HG03378 (cell line): ENCODE results near the gene CEP128.

Experiments
- ATAC-seq: cut with Tn5 transposase; IDR thresholded peaks from one replicate; pipeline ENCODE4 v1.9.1; 2021; ENCODE audit warnings: mild to moderate bottlenecking, moderate library complexity; ENCODE audit not compliant: unreplicated experiment

CEP128 gene

GRCh38 chr14:80695869-80696268, 245.7 kb downstream of the CEP128 start:
- ATAC-seq = no peak

DNA sequence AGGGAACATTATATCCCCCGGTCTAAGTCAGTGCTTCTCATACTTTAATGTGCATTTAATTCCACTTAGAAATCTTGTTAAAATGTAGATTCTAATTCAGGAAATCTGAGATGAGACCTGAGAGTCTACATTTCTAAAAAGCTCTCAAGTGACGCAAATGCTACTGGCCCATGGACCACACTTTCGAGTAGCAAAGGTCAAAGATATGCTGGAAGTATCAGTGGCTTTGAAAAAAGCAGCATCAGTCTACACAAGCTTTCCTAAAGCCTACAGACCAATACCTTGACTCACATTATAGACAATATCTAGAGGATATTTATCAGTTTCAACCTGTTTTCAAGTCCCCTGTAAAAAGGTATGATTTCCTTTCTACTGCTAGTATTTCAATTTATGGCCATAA, 248.6 kb downstream of the CEP128 start:
- ATAC-seq = no peak

GRCh38 chr14:80681651-80682050, 259.9 kb downstream of the CEP128 start:
- ATAC-seq = no peak

- ATAC-seq = no peak
Measured at GRCh38 chr14:80679273-80679672, 262.3 kb downstream of the CEP128 start.

GRCh38 chr14:80678436-80678835, 263.1 kb downstream of the CEP128 start:
- no peak for ATAC-seq

GRCh38 chr14:80669426-80669825, 272.1 kb downstream of the CEP128 start:
- no peak for ATAC-seq

- no peak for ATAC-seq
Measured at GRCh38 chr14:80664576-80664975, 277.0 kb downstream of the CEP128 start.

- no peak for ATAC-seq
Measured at GRCh38 chr14:80663541-80663940, 278.0 kb downstream of the CEP128 start.

- no peak for ATAC-seq
Measured at GRCh38 chr14:80659783-80660182, 281.8 kb downstream of the CEP128 start.

- ATAC-seq = no peak
Measured at GRCh38 chr14:80658733-80659132, 282.8 kb downstream of the CEP128 start.

DNA sequence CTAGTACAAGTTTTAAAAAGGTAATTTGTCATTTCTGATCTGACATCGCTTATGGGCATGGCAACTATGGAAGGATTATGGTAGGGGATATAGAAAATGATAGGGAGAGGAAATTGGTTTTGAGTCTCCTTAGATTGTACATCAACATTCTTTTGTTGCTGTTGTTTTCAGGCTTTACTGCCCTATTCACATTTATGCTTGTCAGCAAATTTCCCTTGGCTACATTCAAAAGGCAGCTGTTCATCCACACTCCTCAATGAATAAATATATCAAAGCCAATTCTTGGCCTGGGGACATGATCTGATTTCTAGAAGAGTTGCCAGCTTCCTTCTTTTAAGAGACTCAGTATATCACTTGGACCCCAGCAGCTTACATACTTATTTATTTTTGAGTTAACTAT, 283.4 kb downstream of the CEP128 start:
- no peak for ATAC-seq

DNA sequence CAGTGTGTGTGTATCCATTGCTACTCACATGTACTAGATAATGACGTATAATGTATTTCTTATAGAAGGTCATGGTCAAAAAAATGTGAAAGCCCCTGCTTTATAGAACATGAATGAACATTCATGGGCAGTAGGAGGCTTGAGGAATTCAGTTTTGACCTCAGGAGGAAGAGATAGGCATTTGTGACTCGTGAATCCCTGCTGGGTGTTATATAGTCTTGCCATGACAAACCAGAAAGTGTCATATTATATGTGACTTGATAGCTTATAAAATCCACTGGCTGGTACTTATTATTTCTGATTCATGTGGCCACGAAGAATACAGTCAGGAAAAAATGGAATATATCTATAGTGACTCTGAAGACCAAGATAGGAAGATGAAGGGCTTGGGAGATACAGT, 287.6 kb downstream of the CEP128 start:
- no peak for ATAC-seq

DNA sequence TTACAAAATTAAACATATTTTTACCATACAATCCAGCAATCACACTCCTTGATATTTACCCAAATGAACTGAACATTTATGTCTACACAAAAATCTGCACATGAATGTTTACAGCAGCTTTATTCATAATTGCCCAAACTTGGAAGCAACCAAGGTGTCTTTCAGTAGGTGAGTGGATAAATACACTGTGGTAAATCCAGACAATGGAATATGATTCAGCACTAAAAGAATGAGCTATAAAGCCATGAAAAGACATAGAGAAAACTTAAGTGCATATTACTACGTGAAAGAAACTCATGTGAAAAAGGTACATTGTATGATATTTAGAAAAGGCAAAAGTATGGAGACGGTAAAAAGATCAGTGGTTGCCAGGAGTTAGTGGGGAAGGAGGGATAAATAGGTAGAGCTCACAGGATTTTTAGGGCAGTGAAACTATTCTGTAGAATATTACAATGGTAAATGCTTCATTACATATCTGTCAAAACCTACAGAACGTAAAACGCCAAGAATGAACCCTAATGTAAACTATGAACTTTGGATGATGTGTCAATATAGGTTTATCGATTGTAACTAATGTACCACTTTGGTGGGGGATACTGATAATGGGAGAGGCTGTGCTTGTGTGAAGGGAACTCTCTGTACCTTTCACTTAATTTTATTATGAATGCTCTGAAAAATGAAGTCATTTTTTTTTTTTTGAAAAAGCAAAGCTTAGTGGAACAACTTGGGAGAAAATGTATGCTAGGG, 295.7 kb downstream of the CEP128 start:
- ATAC-seq = no peak

- no peak for ATAC-seq
Measured at GRCh38 chr14:80644826-80645225, 296.7 kb downstream of the CEP128 start.

GRCh38 chr14:80638620-80639515, 302.7 kb downstream of the CEP128 start:
- no peak for ATAC-seq

- no peak for ATAC-seq
Measured at GRCh38 chr14:80637756-80638619, 303.6 kb downstream of the CEP128 start.

- ATAC-seq = no peak
Measured at GRCh38 chr14:80636071-80636470, 305.5 kb downstream of the CEP128 start.

GRCh38 chr14:80634106-80634758, 307.3 kb downstream of the CEP128 start:
- ATAC-seq = no peak

DNA sequence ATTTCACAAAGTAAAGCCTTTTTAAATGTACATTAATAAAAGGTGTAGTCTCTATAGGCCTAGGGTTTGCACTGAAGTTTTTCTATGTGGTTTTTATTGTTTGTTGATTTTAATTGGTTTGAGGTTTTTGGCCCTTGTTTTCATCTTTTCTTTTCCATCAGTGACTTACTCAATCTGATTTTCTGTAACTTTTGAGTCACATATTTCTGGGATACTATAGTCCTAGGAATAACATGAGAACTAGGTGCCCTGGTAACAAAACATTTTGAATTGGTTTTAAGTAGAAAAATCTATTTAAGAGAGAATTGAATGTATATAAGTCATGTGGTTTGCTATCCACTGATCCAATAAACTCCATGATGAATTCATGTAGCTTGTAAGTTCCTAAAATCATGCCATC, 311.9 kb downstream of the CEP128 start:
- no peak for ATAC-seq

DNA sequence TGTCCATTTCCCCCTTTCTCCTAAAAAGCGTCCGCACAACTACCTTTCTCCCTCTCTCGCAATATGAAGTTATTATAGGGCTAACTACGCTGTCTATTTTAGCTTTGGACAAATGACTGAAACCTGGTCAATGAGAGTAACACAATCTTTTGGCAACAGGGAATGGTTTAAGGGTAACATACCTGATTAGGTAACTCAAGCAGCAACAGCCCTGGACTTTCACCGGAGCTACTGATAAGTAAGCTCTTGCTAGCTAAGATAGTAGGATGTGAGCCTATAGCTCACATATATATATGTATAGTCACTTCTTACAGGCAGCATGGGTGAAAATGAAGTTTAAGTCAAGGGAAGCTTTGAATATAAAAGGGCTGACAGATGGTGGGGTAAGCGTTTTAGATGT, 313.0 kb downstream of the CEP128 start:
- ATAC-seq = no peak

- no peak for ATAC-seq
Measured at GRCh38 chr14:80627745-80628144, 313.8 kb downstream of the CEP128 start.
